IMR-90 (cell line): ENCODE data around the gene TAPBP. TPM values are rescaled to one million over a fixed set of nuclear protein-coding genes. Genes with fewer than 3 reads are reported as not detected.

Experiments
- ATAC-seq: fragments of 200-7000 bp; cut with Tn5 transposase; 2 replicates; pipeline ENCODE4 v1.9.1; 2020; ENCODE audit warnings: low read depth, mild to moderate bottlenecking, moderate library complexity
- BruUV-seq: library from RNA; stranded (reverse); fragments of 400-500 nt; replicated peaks from 2 replicates; lab custom pipeline; 2021; lab: Mats Ljungman, UMichigan
- CTCF ChIA-PET: fragments of 300-600 bp; formaldehyde crosslinking; extraction: SDS; loops from one replicate; lab custom pipeline; 2021; ENCODE audit warnings: antibody characterized with exemption; lab: Yijun Ruan, JAX
- POLR2A ChIA-PET: fragments of 300-600 bp; sonication (Branson Sonifier 250); formaldehyde crosslinking; loops from one replicate; lab custom pipeline; 2022; ENCODE audit warnings: antibody characterized with exemption; ENCODE audit not compliant: unreplicated experiment; lab: Charles Lee
- DNase-seq: peaks from one replicate; pipeline ENCODE4 v3.0.0; 2013
- H2AFZ ChIP-seq: replicated peaks from 2 replicates; pipeline ENCODE3; 2013; ENCODE audit warnings: low read length, mild to moderate bottlenecking; ENCODE audit not compliant: poor library complexity
- H2AK5ac ChIP-seq: 2 replicates; pipeline ENCODE4 v1.6.1; 2013; ENCODE audit warnings: low read depth, low read length, inconsistent platforms
- H2AK9ac ChIP-seq: replicated peaks from 2 replicates; pipeline ENCODE3; 2013; ENCODE audit warnings: mild to moderate bottlenecking, low read depth, low read length, moderate library complexity; ENCODE audit not compliant: poor library complexity
- H2BK120ac ChIP-seq: 2 replicates; pipeline ENCODE4 v1.6.1; 2013; ENCODE audit warnings: low read depth, low read length, inconsistent platforms
- H2BK15ac ChIP-seq: 3 replicates; pipeline ENCODE4 v1.6.1; 2013; ENCODE audit warnings: low read depth, low read length, inconsistent platforms
- H2BK20ac ChIP-seq: 2 replicates; pipeline ENCODE4 v1.6.1; 2013; ENCODE audit warnings: low read depth, mild to moderate bottlenecking, inconsistent platforms, low read length, moderate library complexity
- H2BK5ac ChIP-seq: 2 replicates; pipeline ENCODE4 v1.6.1; 2013; ENCODE audit warnings: mild to moderate bottlenecking, low read depth, low read length, inconsistent platforms; ENCODE audit not compliant: poor library complexity, severe bottlenecking
- H3K14ac ChIP-seq: replicated peaks from 2 replicates; pipeline ENCODE4 v1.6.1; 2013; ENCODE audit warnings: low read depth, low read length, inconsistent platforms
- H3K18ac ChIP-seq: 2 replicates; pipeline ENCODE4 v1.6.1; 2013; ENCODE audit warnings: low read depth, low read length, control low read depth
- H3K23ac ChIP-seq: 2 replicates; pipeline ENCODE4 v1.6.1; 2013; ENCODE audit warnings: low read depth, low read length, inconsistent platforms
- H3K27ac ChIP-seq: 2 replicates; pipeline ENCODE4 v1.5.1; 2013; ENCODE audit warnings: mild to moderate bottlenecking, control low read depth, low read length; ENCODE audit not compliant: insufficient read depth
- H3K27me3 ChIP-seq: 2 replicates; pipeline ENCODE4 v1.6.1; 2013; ENCODE audit warnings: low read length; ENCODE audit not compliant: control insufficient read depth, insufficient read depth
- H3K36me3 ChIP-seq: 2 replicates; pipeline ENCODE4 v1.6.1; 2013; ENCODE audit warnings: low read length, mixed read lengths; ENCODE audit not compliant: control insufficient read depth, insufficient read depth
- H3K4ac ChIP-seq: 2 replicates; pipeline ENCODE4 v1.6.1; 2013; ENCODE audit warnings: low read depth, low read length, inconsistent platforms
- H3K4me1 ChIP-seq: 2 replicates; pipeline ENCODE4 v1.6.1; 2013; ENCODE audit warnings: low read length, mixed read lengths; ENCODE audit not compliant: control insufficient read depth, insufficient read depth
- H3K4me2 ChIP-seq: 2 replicates; pipeline ENCODE4 v1.6.1; 2013; ENCODE audit warnings: low read depth, mild to moderate bottlenecking, control low read depth, low read length, moderate library complexity
- H3K4me3 ChIP-seq: 2 replicates; pipeline ENCODE4 v1.5.1; 2013; ENCODE audit warnings: low read depth, mild to moderate bottlenecking, control low read depth, low read length, moderate library complexity; ENCODE audit not compliant: insufficient read depth
- H3K56ac ChIP-seq: 2 replicates; pipeline ENCODE4 v1.6.1; 2013; ENCODE audit warnings: low read length, inconsistent platforms; ENCODE audit not compliant: insufficient read depth; ENCODE audit errors: extremely low read depth
- H3K79me1 ChIP-seq, 2 experiments: 2 replicates each; pipeline ENCODE4 v1.6.1; 2013; ENCODE audit warnings: low read length in 2 of 2, inconsistent platforms in 1 of 2, low read depth in 1 of 2
- H3K9ac ChIP-seq: 2 replicates; pipeline ENCODE4 v1.6.1; 2013; ENCODE audit warnings: low read depth, low read length, control low read depth
- H3K9me1 ChIP-seq: 2 replicates; pipeline ENCODE4 v1.6.1; 2013; ENCODE audit warnings: low read length, inconsistent platforms; ENCODE audit not compliant: insufficient read depth
- H3K9me3 ChIP-seq: 2 replicates; pipeline ENCODE4 v1.6.1; 2013; ENCODE audit warnings: low read length; ENCODE audit not compliant: control insufficient read depth, insufficient read depth
- H4K20me1 ChIP-seq: 2 replicates; pipeline ENCODE4 v1.6.1; 2013; ENCODE audit warnings: low read length, inconsistent platforms; ENCODE audit not compliant: insufficient read depth
- H4K5ac ChIP-seq: 2 replicates; pipeline ENCODE4 v1.6.1; 2013; ENCODE audit warnings: mild to moderate bottlenecking, low read depth, low read length, control low read depth
- H4K8ac ChIP-seq, 2 experiments: 2 replicates each; pipeline ENCODE4 v1.6.1; 2013; ENCODE audit warnings: low read depth in 2 of 2, low read length in 2 of 2, control low read depth in 1 of 2, inconsistent platforms in 1 of 2
- H4K91ac ChIP-seq: 2 replicates; pipeline ENCODE4 v1.6.1; 2013; ENCODE audit warnings: low read depth, low read length, inconsistent platforms; ENCODE audit not compliant: insufficient read depth
- BHLHE40 ChIP-seq: fragments of 150-350 bp; IDR thresholded peaks from 2 replicates; pipeline ENCODE4 v1.6.1; 2016; ENCODE audit warnings: mild to moderate bottlenecking, low read depth, low read length
- CEBPB ChIP-seq: IDR thresholded peaks from 2 replicates; pipeline ENCODE4 v1.6.1; 2012; ENCODE audit warnings: low read depth, low read length, improper control_type of control experiment
- CTCF ChIP-seq: conservative IDR thresholded peaks from 2 replicates; pipeline ENCODE4 v1.5.1; 2012; ENCODE audit warnings: mild to moderate bottlenecking, low read depth, low read length, improper control_type of control experiment
- FOS ChIP-seq: fragments of 150-350 bp; IDR thresholded peaks from 2 replicates; pipeline ENCODE4 v1.6.1; 2016; ENCODE audit warnings: low read depth, low read length
- MAZ ChIP-seq: IDR thresholded peaks from 2 replicates; pipeline ENCODE4 v1.6.1; 2012; ENCODE audit warnings: low read depth, mild to moderate bottlenecking, low read length, improper control_type of control experiment, moderate library complexity, borderline replicate concordance
- MXI1 ChIP-seq: IDR thresholded peaks from 2 replicates; pipeline ENCODE4 v1.6.1; 2012; ENCODE audit warnings: low read depth, mild to moderate bottlenecking, low read length, moderate library complexity, borderline replicate concordance
- NFE2L2 ChIP-seq: fragments of 150-350 bp; IDR thresholded peaks from 2 replicates; pipeline ENCODE4 v1.6.1; 2016; ENCODE audit warnings: low read depth, mild to moderate bottlenecking, low read length
- POLR2A ChIP-seq: IDR thresholded peaks from 2 replicates; pipeline ENCODE4 v1.6.1; 2012; ENCODE audit warnings: mild to moderate bottlenecking, low read depth, low read length
- RAD21 ChIP-seq: IDR thresholded peaks from 2 replicates; pipeline ENCODE4 v1.6.1; 2012; ENCODE audit warnings: low read length, improper control_type of control experiment
- RCOR1 ChIP-seq: IDR thresholded peaks from 2 replicates; pipeline ENCODE4 v1.6.1; 2012; ENCODE audit warnings: mild to moderate bottlenecking, low read length, improper control_type of control experiment; ENCODE audit not compliant: insufficient replicate concordance
- RFX5 ChIP-seq: IDR thresholded peaks from 2 replicates; pipeline ENCODE4 v1.8.0; 2012; ENCODE audit warnings: low read depth, mild to moderate bottlenecking, low read length, moderate library complexity
- SMC3 ChIP-seq: fragments of 150-350 bp; IDR thresholded peaks from 2 replicates; pipeline ENCODE4 v1.6.1; 2016; ENCODE audit warnings: low read depth, mild to moderate bottlenecking, antibody characterized with exemption, low read length, moderate library complexity
- USF2 ChIP-seq: fragments of 150-350 bp; IDR thresholded peaks from 2 replicates; pipeline ENCODE4 v1.6.1; 2017; ENCODE audit warnings: mild to moderate bottlenecking, antibody characterized with exemption, low read length, low read depth
- WGBS, 2 experiments: methylation state at CpG; one replicate each; pipeline versions ENCODE4 v1.1.5 to v1.1.7; 2013; ENCODE audit warnings: missing lambda C conversion rate in 2 of 2; ENCODE audit not compliant: insufficient read length in 1 of 2; ENCODE audit errors: extremely low coverage in 2 of 2; 5-methylcytosine and 5-hydroxymethylcytosine counted together
- dilution Hi-C: fragments of 300-500 bp; cut with HindIII; formaldehyde crosslinking; loops from one replicate; pipeline ENCODE4 v1.14.3; 2018; ENCODE audit warnings: low sequenced_read_pairs; ENCODE audit not compliant: unreplicated experiment
- in situ Hi-C: fragments of 300-500 bp; cut with MboI; formaldehyde crosslinking; loops from 3 replicates; pipeline ENCODE4 v1.14.3; 2019; ENCODE audit warnings: low sequenced_read_pairs, inconsistent platforms, mixed read lengths
- intact Hi-C: fragments of 100-400 bp; cut with micrococcal nuclease; formaldehyde crosslinking; loops from 2 replicates; pipeline ENCODE4 v1.10.0; 2022
- polyA plus RNA-seq, 3 experiments: library from polyadenylated mRNA; depleted of rRNA; stranded (reverse); fragments of >200 nt; gene quantifications; 2 replicates each; pipeline ENCODE4 v1.2.3, GENCODE V29; 2012; ENCODE audit warnings: low replicate concordance in 1 of 3
- total RNA-seq: library from RNA; depleted of rRNA; stranded (reverse); fragments of >200 nt; gene quantifications from 2 replicates; pipeline ENCODE4 v1.2.3, GENCODE V29; 2012

Gene TAPBP
- total and polyA plus RNA-seq, 2 of the 4 experiments (the other 2 are of a cell fraction): 13.1 to 63.3 TPM

- H3K79me1 ChIP-seq: no peaks in the 10 kb centered on the region
- H3K4me3 ChIP-seq: no peak overlapping the region
- no peak overlapping the region for H2AK9ac ChIP-seq
- no peaks in the 10 kb centered on the region for H3K4me1 ChIP-seq
- no peak overlapping the region for H2BK120ac ChIP-seq
- no peak overlapping the region for H3K4me2 ChIP-seq
- CTCF ChIA-PET: interaction anchor here (1.0 kb wide), 1 partner anchor 55 kb away, joined by 3 read pairs; no protein-coding TSS in a partner anchor
- no peak overlapping the region for H3K18ac ChIP-seq
- no peak overlapping the region for H4K91ac ChIP-seq
- H2BK15ac ChIP-seq: no peak overlapping the region
- no peak overlapping the region for H4K8ac ChIP-seq
- H3K9me3 ChIP-seq: no peaks in the 10 kb centered on the region
- DNase-seq (no peak), ATAC-seq (no peak)
- H4K20me1 ChIP-seq: no peaks in the 10 kb centered on the region
- no peaks in the 10 kb centered on the region for H3K36me3 ChIP-seq
- no peak overlapping the region for H3K23ac ChIP-seq
- H2BK5ac ChIP-seq: no peak overlapping the region
- dilution Hi-C loops: no loop called here
- TF ChIP-seq SMC3 (no peak), CTCF (no peak), BHLHE40 (no peak), RFX5 (no peak), NFE2L2 (no peak), FOS (no peak), CEBPB (no peak), POLR2A (no peak), USF2 (no peak), MXI1 (no peak), RCOR1 (no peak), MAZ (no peak), RAD21 (no peak)
- no peaks in the 10 kb centered on the region for H3K9me1 ChIP-seq
- WGBS, 2 experiments: no CpG with 5 or more reads among the region's 4 CpGs
- H3K4ac ChIP-seq: no peak overlapping the region
- H2BK20ac ChIP-seq: no peak overlapping the region
- H3K27ac ChIP-seq: no peak overlapping the region
- H2AFZ ChIP-seq: no peak overlapping the region
- intact Hi-C loops: no loop called here
- no peak overlapping the region for H4K5ac ChIP-seq
- no peak overlapping the region for H3K9ac ChIP-seq
- no peak overlapping the region for H2AK5ac ChIP-seq
- H3K56ac ChIP-seq: no peak overlapping the region
- H3K14ac ChIP-seq: no peak overlapping the region
- no TSS peak for BruUV-seq
- in situ Hi-C loops: no loop called here
- peaks cover 3% of the 10 kb centered on the region for H3K27me3 ChIP-seq
- POLR2A ChIA-PET: no interaction called here
Measured at GRCh38 chr6:33335916-33336315, 22.0 kb upstream of the TAPBP start.
